ENCODE measurements around the gene VSIG10L2.
"Not testable (repeated sequence)": the region's sequence is repeated elsewhere in the genome, so short reads cannot be mapped to it uniquely, and the experiment has no call there.

The VSIG10L2 gene

GRCh38 chr11:125978778-125979407 is 33.0 kb downstream of the VSIG10L2 start:
- no peak overlapping the region for H3K4me3 ChIP-seq
- H3K4me1 ChIP-seq: peaks cover 37% of the 10 kb centered on the region
- no peaks in the 10 kb centered on the region for H3K27me3 ChIP-seq (ENCODE audit: low read depth)
- DNase-seq (ENCODE audit: low spot score in 2 of 2): no peak
- in situ Hi-C loops (cut with MboI; ENCODE audit: low sequenced_read_pairs): no loop called here
- H3K9me3 ChIP-seq: no peaks in the 10 kb centered on the region
- H3K36me3 ChIP-seq (replicated peaks): no peaks in the 10 kb centered on the region

GRCh38 chr11:125979511-125979910 is 33.7 kb downstream of the VSIG10L2 start:
- DNase-seq (ENCODE audit: low spot score in 2 of 2): peak in 1 of 2 experiments; percentile 93
- Histone ChIP-seq H3K4me3 (no peak overlapping the region), H3K4me1 (peaks cover 37% of the 10 kb centered on the region), H3K27me3 (ENCODE audit: low read depth) (no peaks in the 10 kb centered on the region), H3K9me3 (no peaks in the 10 kb centered on the region), H3K36me3 (replicated peaks) (no peaks in the 10 kb centered on the region)
- in situ Hi-C loops (cut with MboI; ENCODE audit: low sequenced_read_pairs): no loop called here

GRCh38 chr11:125980436-125980835 is 34.6 kb downstream of the VSIG10L2 start:
- Histone ChIP-seq H3K9me3 (no peaks in the 10 kb centered on the region), H3K4me1 (peaks cover 37% of the 10 kb centered on the region), H3K4me3 (no peak overlapping the region), H3K36me3 (replicated peaks) (no peaks in the 10 kb centered on the region), H3K27me3 (ENCODE audit: low read depth) (no peaks in the 10 kb centered on the region)
- in situ Hi-C loops (cut with MboI; ENCODE audit: low sequenced_read_pairs): no loop called here
- no peak for DNase-seq (ENCODE audit: low spot score in 2 of 2)

GRCh38 chr11:125982348-125982730 is 36.5 kb downstream of the VSIG10L2 start:
- DNase-seq (ENCODE audit: low spot score in 2 of 2): no peak
- H3K27me3 ChIP-seq (ENCODE audit: low read depth): no peaks in the 10 kb centered on the region
- in situ Hi-C loops (cut with MboI; ENCODE audit: low sequenced_read_pairs): no loop called here
- H3K4me1 ChIP-seq: peaks cover 32% of the 10 kb centered on the region
- no peaks in the 10 kb centered on the region for H3K9me3 ChIP-seq
- no peak overlapping the region for H3K4me3 ChIP-seq
- H3K36me3 ChIP-seq (replicated peaks): no peaks in the 10 kb centered on the region

GRCh38 chr11:125985956-125986355 is 40.1 kb downstream of the VSIG10L2 start:
- H3K4me3 ChIP-seq; H3K36me3 ChIP-seq (replicated peaks); DNase-seq (ENCODE audit: low spot score in 2 of 2); in situ Hi-C loops (cut with MboI; ENCODE audit: low sequenced_read_pairs); H3K9me3 ChIP-seq; H3K4me1 ChIP-seq; H3K27me3 ChIP-seq (ENCODE audit: low read depth): not testable (repeated sequence)

- DNase-seq (ENCODE audit: low spot score in 2 of 2): no peak
- no peaks in the 10 kb centered on the region for H3K4me1 ChIP-seq
- no peaks in the 10 kb centered on the region for H3K27me3 ChIP-seq (ENCODE audit: low read depth)
- H3K9me3 ChIP-seq: no peaks in the 10 kb centered on the region
- H3K4me3 ChIP-seq: no peak overlapping the region
- in situ Hi-C loops (cut with MboI; ENCODE audit: low sequenced_read_pairs): no loop called here
- no peaks in the 10 kb centered on the region for H3K36me3 ChIP-seq (replicated peaks)
These were observed 41.3 kb downstream of the VSIG10L2 start for GRCh38 chr11:125987066-125987641.

GRCh38 chr11:125990244-125990643 is 44.4 kb downstream of the VSIG10L2 start:
- in situ Hi-C loops (cut with MboI; ENCODE audit: low sequenced_read_pairs): no loop called here
- no peaks in the 10 kb centered on the region for H3K27me3 ChIP-seq (ENCODE audit: low read depth)
- no peaks in the 10 kb centered on the region for H3K4me1 ChIP-seq
- H3K9me3 ChIP-seq: no peaks in the 10 kb centered on the region
- H3K4me3 ChIP-seq: no peak overlapping the region
- DNase-seq (ENCODE audit: low spot score in 2 of 2): no peak
- H3K36me3 ChIP-seq (replicated peaks): no peaks in the 10 kb centered on the region

GRCh38 chr11:125992893-125993292 is 47.0 kb downstream of the VSIG10L2 start:
- no peaks in the 10 kb centered on the region for H3K9me3 ChIP-seq
- H3K4me1 ChIP-seq: no peaks in the 10 kb centered on the region
- in situ Hi-C loops (cut with MboI; ENCODE audit: low sequenced_read_pairs): no loop called here
- H3K4me3 ChIP-seq: no peak overlapping the region
- no peaks in the 10 kb centered on the region for H3K27me3 ChIP-seq (ENCODE audit: low read depth)
- no peak for DNase-seq (ENCODE audit: low spot score in 2 of 2)
- H3K36me3 ChIP-seq (replicated peaks): no peaks in the 10 kb centered on the region

- no peak for DNase-seq (ENCODE audit: low spot score in 2 of 2)
- H3K9me3 ChIP-seq: no peaks in the 10 kb centered on the region
- H3K36me3 ChIP-seq (replicated peaks): no peaks in the 10 kb centered on the region
- in situ Hi-C loops (cut with MboI; ENCODE audit: low sequenced_read_pairs): no loop called here
- no peak overlapping the region for H3K4me3 ChIP-seq
- no peaks in the 10 kb centered on the region for H3K4me1 ChIP-seq
- no peaks in the 10 kb centered on the region for H3K27me3 ChIP-seq (ENCODE audit: low read depth)
These were observed 48.7 kb downstream of the VSIG10L2 start for GRCh38 chr11:125994509-125994908.

- Histone ChIP-seq H3K9me3 (no peaks in the 10 kb centered on the region), H3K27me3 (ENCODE audit: low read depth) (no peaks in the 10 kb centered on the region)
- in situ Hi-C loops (cut with MboI; ENCODE audit: low sequenced_read_pairs): no loop called here
These were observed 49.5 kb downstream of the VSIG10L2 start for GRCh38 chr11:125995313-125995712.

GRCh38 chr11:125998267-125998666 is 52.4 kb downstream of the VSIG10L2 start:
- H3K36me3 ChIP-seq (replicated peaks): no peaks in the 10 kb centered on the region
- H3K4me1 ChIP-seq: no peaks in the 10 kb centered on the region
- no peak overlapping the region for H3K4me3 ChIP-seq
- DNase-seq (ENCODE audit: low spot score in 2 of 2): no peak
- no peaks in the 10 kb centered on the region for H3K27me3 ChIP-seq (ENCODE audit: low read depth)
- in situ Hi-C loops (cut with MboI; ENCODE audit: low sequenced_read_pairs): no loop called here
- H3K9me3 ChIP-seq: no peaks in the 10 kb centered on the region

More at GRCh38 chr11:125995313-125995712, 49.5 kb downstream of the VSIG10L2 start:
- H3K4me3 ChIP-seq: no peak overlapping the region
- no peaks in the 10 kb centered on the region for H3K36me3 ChIP-seq (replicated peaks)
- DNase-seq (ENCODE audit: low spot score in 2 of 2): no peak
- H3K4me1 ChIP-seq: no peaks in the 10 kb centered on the region

- Histone ChIP-seq H3K4me3 (no peak overlapping the region), H3K36me3 (replicated peaks) (no peaks in the 10 kb centered on the region), H3K27me3 (ENCODE audit: low read depth) (no peaks in the 10 kb centered on the region), H3K4me1 (no peaks in the 10 kb centered on the region), H3K9me3 (no peaks in the 10 kb centered on the region)
- in situ Hi-C loops (cut with MboI; ENCODE audit: low sequenced_read_pairs): no loop called here
- DNase-seq (ENCODE audit: low spot score in 2 of 2): no peak
These were observed 53.5 kb downstream of the VSIG10L2 start for GRCh38 chr11:125999234-125999880.

GRCh38 chr11:126002181-126002580 is 56.3 kb downstream of the VSIG10L2 start:
- DNase-seq (ENCODE audit: low spot score in 2 of 2): no peak
- no peak overlapping the region for H3K4me3 ChIP-seq
- no peaks in the 10 kb centered on the region for H3K27me3 ChIP-seq (ENCODE audit: low read depth)
- H3K36me3 ChIP-seq (replicated peaks): no peaks in the 10 kb centered on the region
- in situ Hi-C loops (cut with MboI; ENCODE audit: low sequenced_read_pairs): no loop called here
- H3K9me3 ChIP-seq: no peaks in the 10 kb centered on the region
- H3K4me1 ChIP-seq: no peaks in the 10 kb centered on the region

Data from HAP-1 (cell line).